Central memory CD8-positive, alpha-beta T cell (primary cell): ENCODE data around the gene PRR12.

Experiments used
- ATAC-seq: fragments of 150-1000 bp; cut with Tn5 transposase; replicated peaks from 2 replicates; pipeline ENCODE4 v1.10.0; 2022; ENCODE audit warnings: mild to moderate bottlenecking, moderate FRiP score, moderate number of reproducible peaks; ENCODE audit not compliant: poor library complexity, severe bottlenecking; ENCODE audit errors: extremely low read depth
- DNase-seq, 2 donors: peaks; one replicate each; pipeline ENCODE4 v3.0.0; 2021; ENCODE audit warnings: low spot score in 2 of 2
- H3K27ac Mint-ChIP-seq: one replicate; pipeline ENCODE4 v1.8.0; 2022; ENCODE audit warnings: low read depth, mild to moderate bottlenecking, moderate library complexity, mixed read lengths
- H3K27me3 Mint-ChIP-seq: one replicate; pipeline ENCODE4 v1.8.0; 2022; ENCODE audit warnings: mixed read lengths
- H3K36me3 Mint-ChIP-seq: one replicate; pipeline ENCODE4 v1.8.0; 2022; ENCODE audit warnings: mild to moderate bottlenecking, moderate library complexity, mixed read lengths; ENCODE audit not compliant: insufficient read depth
- H3K4me1 Mint-ChIP-seq: one replicate; pipeline ENCODE4 v1.8.0; 2022; ENCODE audit warnings: mixed read lengths
- H3K4me3 Mint-ChIP-seq: one replicate; pipeline ENCODE4 v1.8.0; 2022; ENCODE audit warnings: mild to moderate bottlenecking, moderate library complexity, mixed read lengths
- H3K9me3 Mint-ChIP-seq: one replicate; pipeline ENCODE4 v1.8.0; 2022; ENCODE audit warnings: mixed read lengths

PRR12 gene

GRCh38 chr19:49652551-49653465 is 61.8 kb downstream of the PRR12 start:
- no peak for ATAC-seq
- Mint-ChIP-seq H3K36me3 (peaks cover 29% of the 10 kb centered on the region), H3K4me1 (no peaks in the 10 kb centered on the region), H3K4me3 (no peak overlapping the region), H3K9me3 (no peaks in the 10 kb centered on the region), H3K27me3 (no peaks in the 10 kb centered on the region), H3K27ac (no peak overlapping the region)
- no peak for DNase-seq

GRCh38 chr19:49653466-49653806 is 62.5 kb downstream of the PRR12 start:
- Mint-ChIP-seq H3K4me3 (no peak overlapping the region), H3K27me3 (no peaks in the 10 kb centered on the region), H3K4me1 (no peaks in the 10 kb centered on the region), H3K27ac (no peak overlapping the region), H3K9me3 (no peaks in the 10 kb centered on the region), H3K36me3 (peaks cover 27% of the 10 kb centered on the region)
- ATAC-seq (no peak), DNase-seq (no peak)

- Mint-ChIP-seq H3K27ac (no peak overlapping the region), H3K4me3 (no peak overlapping the region), H3K36me3 (peaks cover 26% of the 10 kb centered on the region), H3K27me3 (no peaks in the 10 kb centered on the region), H3K9me3 (no peaks in the 10 kb centered on the region), H3K4me1 (no peaks in the 10 kb centered on the region)
- ATAC-seq (no peak), DNase-seq (no peak)
Observed at GRCh38 chr19:49654581-49654980, 63.6 kb downstream of the PRR12 start.

GRCh38 chr19:49655570-49656455 is 64.8 kb downstream of the PRR12 start:
- no peaks in the 10 kb centered on the region for H3K9me3 Mint-ChIP-seq
- no peaks in the 10 kb centered on the region for H3K4me1 Mint-ChIP-seq
- DNase-seq, result no peak
- H3K27ac Mint-ChIP-seq, result peak overlapping the region; percentile 55
- ATAC-seq, result peak; percentile 58
- no peak overlapping the region for H3K4me3 Mint-ChIP-seq
- H3K27me3 Mint-ChIP-seq, result no peaks in the 10 kb centered on the region
- H3K36me3 Mint-ChIP-seq, result peaks cover 28% of the 10 kb centered on the region

GRCh38 chr19:49656456-49657109 is 65.6 kb downstream of the PRR12 start:
- DNase-seq (no peak), ATAC-seq (no peak)
- Mint-ChIP-seq H3K27me3 (no peaks in the 10 kb centered on the region), H3K4me3 (no peak overlapping the region), H3K36me3 (peaks cover 30% of the 10 kb centered on the region), H3K9me3 (no peaks in the 10 kb centered on the region), H3K4me1 (no peaks in the 10 kb centered on the region), H3K27ac (no peak overlapping the region)

GRCh38 chr19:49657493-49658138 is 66.6 kb downstream of the PRR12 start:
- no peaks in the 10 kb centered on the region for H3K4me1 Mint-ChIP-seq
- H3K27ac Mint-ChIP-seq, result peak overlapping the region; percentile 81
- H3K27me3 Mint-ChIP-seq, result no peaks in the 10 kb centered on the region
- no peaks in the 10 kb centered on the region for H3K9me3 Mint-ChIP-seq
- ATAC-seq (no peak), DNase-seq (no peak)
- peaks cover 30% of the 10 kb centered on the region for H3K36me3 Mint-ChIP-seq
- H3K4me3 Mint-ChIP-seq, result no peak overlapping the region

GRCh38 chr19:49658139-49658517 is 67.1 kb downstream of the PRR12 start:
- no peaks in the 10 kb centered on the region for H3K27me3 Mint-ChIP-seq
- DNase-seq (no peak), ATAC-seq (no peak)
- no peak overlapping the region for H3K4me3 Mint-ChIP-seq
- H3K27ac Mint-ChIP-seq, result peak overlapping the region; percentile 81
- peaks cover 30% of the 10 kb centered on the region for H3K36me3 Mint-ChIP-seq
- H3K4me1 Mint-ChIP-seq, result no peaks in the 10 kb centered on the region
- H3K9me3 Mint-ChIP-seq, result no peaks in the 10 kb centered on the region

GRCh38 chr19:49658566-49659442 is 67.8 kb downstream of the PRR12 start:
- H3K27me3 Mint-ChIP-seq, result no peaks in the 10 kb centered on the region
- ATAC-seq, result no peak
- H3K4me1 Mint-ChIP-seq, result peaks cover 3% of the 10 kb centered on the region
- no peak overlapping the region for H3K4me3 Mint-ChIP-seq
- DNase-seq, result no peak
- peaks cover 32% of the 10 kb centered on the region for H3K36me3 Mint-ChIP-seq
- H3K27ac Mint-ChIP-seq, result no peak overlapping the region
- no peaks in the 10 kb centered on the region for H3K9me3 Mint-ChIP-seq

GRCh38 chr19:49660338-49660961 is 69.5 kb downstream of the PRR12 start:
- Mint-ChIP-seq H3K27ac (no peak overlapping the region), H3K4me1 (peaks cover 19% of the 10 kb centered on the region)

GRCh38 chr19:49662011-49662410 is 71.0 kb downstream of the PRR12 start:
- H3K4me3 Mint-ChIP-seq, result no peak overlapping the region
- DNase-seq (no peak), ATAC-seq (no peak)
- H3K36me3 Mint-ChIP-seq, result peaks cover 46% of the 10 kb centered on the region
- no peaks in the 10 kb centered on the region for H3K9me3 Mint-ChIP-seq
- H3K27ac Mint-ChIP-seq, result peak overlapping the region; percentile 96
- peaks cover 35% of the 10 kb centered on the region for H3K4me1 Mint-ChIP-seq
- no peaks in the 10 kb centered on the region for H3K27me3 Mint-ChIP-seq

More at GRCh38 chr19:49660338-49660961, 69.5 kb downstream of the PRR12 start:
- Mint-ChIP-seq H3K36me3 (peaks cover 38% of the 10 kb centered on the region), H3K27me3 (no peaks in the 10 kb centered on the region), H3K9me3 (no peaks in the 10 kb centered on the region), H3K4me3 (no peak overlapping the region)
- ATAC-seq (no peak), DNase-seq (no peak)

GRCh38 chr19:49663224-49663623 is 72.2 kb downstream of the PRR12 start:
- Mint-ChIP-seq H3K27me3 (no peaks in the 10 kb centered on the region), H3K4me1 (peaks cover 39% of the 10 kb centered on the region), H3K27ac (peak overlapping the region; percentile 96), H3K9me3 (no peaks in the 10 kb centered on the region), H3K36me3 (peaks cover 44% of the 10 kb centered on the region), H3K4me3 (peak overlapping the region; percentile 99)
- ATAC-seq, result no peak
- no peak for DNase-seq
